OCI-LY1 (cell line): ENCODE data around the gene LARP1.
"Not testable (repeated sequence)": the region's sequence is repeated elsewhere in the genome, so short reads cannot be mapped to it uniquely, and the experiment has no call there.

Experiments used
- H2AFZ ChIP-seq: fragments of 200-600 bp; sonication (generic), shearing (Covaris generic); 2 replicates; pipeline ENCODE4 v1.6.0; 2014; ENCODE audit warnings: antibody characterized with exemption, mild to moderate bottlenecking, low read length
- H3F3A ChIP-seq: fragments of 200-600 bp; sonication (generic), shearing (Covaris generic); 2 replicates; pipeline ENCODE4 v1.6.0; 2014; ENCODE audit warnings: mild to moderate bottlenecking, antibody characterized with exemption, low read length, moderate library complexity; ENCODE audit not compliant: insufficient read depth
- H3K27ac ChIP-seq: fragments of 200-600 bp; sonication (generic); 2 replicates; pipeline ENCODE4 v1.5.1; 2014; ENCODE audit warnings: low read length, mixed run types, mild to moderate bottlenecking, low read depth; ENCODE audit not compliant: poor library complexity, severe bottlenecking
- H3K27me3 ChIP-seq: fragments of 200-600 bp; sonication (generic); 2 replicates; pipeline ENCODE4 v1.6.0; 2014; ENCODE audit warnings: antibody characterized with exemption, mild to moderate bottlenecking, low read length, moderate library complexity; ENCODE audit not compliant: insufficient read depth
- H3K36me3 ChIP-seq: fragments of 200-600 bp; sonication (generic); 2 replicates; pipeline ENCODE4 v1.6.1; 2014; ENCODE audit warnings: mild to moderate bottlenecking, antibody characterized with exemption, low read length, moderate library complexity, mixed read lengths; ENCODE audit not compliant: insufficient read depth
- H3K4me1 ChIP-seq: fragments of 200-600 bp; sonication (generic); 2 replicates; pipeline ENCODE4 v1.5.1; 2014; ENCODE audit warnings: mild to moderate bottlenecking, low read length, moderate library complexity; ENCODE audit not compliant: insufficient read depth, severe bottlenecking
- H3K4me2 ChIP-seq: fragments of 200-600 bp; sonication (generic), shearing (Covaris generic); 2 replicates; pipeline ENCODE4 v1.6.1; 2014; ENCODE audit warnings: low read length
- H3K4me3 ChIP-seq: fragments of 200-600 bp; sonication (generic); 2 replicates; pipeline ENCODE4 v1.5.1; 2014; ENCODE audit warnings: low read length, low read depth, mild to moderate bottlenecking, mixed read lengths; ENCODE audit not compliant: poor library complexity, severe bottlenecking
- H3K79me2 ChIP-seq: fragments of 200-600 bp; shearing (Covaris generic); 2 replicates; pipeline ENCODE4 v1.6.1; 2016; ENCODE audit warnings: mixed run types, low read length, mixed read lengths; ENCODE audit not compliant: insufficient read depth
- H3K9ac ChIP-seq: fragments of 200-600 bp; sonication (generic), shearing (Covaris generic); 2 replicates; pipeline ENCODE4 v1.6.1; 2014; ENCODE audit warnings: mild to moderate bottlenecking, low read length, mixed read lengths
- H3K9me2 ChIP-seq: fragments of 200-600 bp; sonication (generic), shearing (Covaris generic); 2 replicates; pipeline ENCODE4 v1.6.1; 2014; ENCODE audit warnings: low read depth, mild to moderate bottlenecking, low read length, mixed read lengths
- H3K9me3 ChIP-seq: fragments of 200-600 bp; shearing (Covaris generic); 2 replicates; pipeline ENCODE4 v1.6.1; 2014; ENCODE audit warnings: low read length, mixed read lengths
- H4K20me1 ChIP-seq: fragments of 200-600 bp; sonication (generic), shearing (Covaris generic); 2 replicates; pipeline ENCODE4 v1.6.0; 2016; ENCODE audit warnings: mild to moderate bottlenecking, low read length; ENCODE audit not compliant: insufficient read depth
- EZH2 ChIP-seq: fragments of 200-600 bp; sonication (generic), shearing (Covaris generic); IDR thresholded peaks from 2 replicates; pipeline ENCODE4 v1.8.0; 2017; ENCODE audit warnings: borderline replicate concordance, mixed run types, mild to moderate bottlenecking, antibody characterized with exemption, low read length, moderate library complexity, mixed read lengths
- TF ChIP-seq, protein P1 (sequence below): fragments of 200-600 bp; sonication (generic), shearing (Covaris generic); IDR thresholded peaks from 2 replicates; pipeline ENCODE4 v1.5.1; 2017; ENCODE audit warnings: mild to moderate bottlenecking, antibody characterized with exemption, low read length, moderate library complexity, mixed read lengths

Gene LARP1

GRCh38 chr5:154736372-154736771, 18.8 kb upstream of the LARP1 start:
- H3K27me3 ChIP-seq, H3K36me3 ChIP-seq, H3K4me1 ChIP-seq, H3F3A ChIP-seq, H3K9me2 ChIP-seq, H3K79me2 ChIP-seq, H3K9ac ChIP-seq, H4K20me1 ChIP-seq, H3K9me3 ChIP-seq, H3K4me2 ChIP-seq, H3K27ac ChIP-seq, H3K4me3 ChIP-seq, H2AFZ ChIP-seq: not testable (repeated sequence)

DNA sequence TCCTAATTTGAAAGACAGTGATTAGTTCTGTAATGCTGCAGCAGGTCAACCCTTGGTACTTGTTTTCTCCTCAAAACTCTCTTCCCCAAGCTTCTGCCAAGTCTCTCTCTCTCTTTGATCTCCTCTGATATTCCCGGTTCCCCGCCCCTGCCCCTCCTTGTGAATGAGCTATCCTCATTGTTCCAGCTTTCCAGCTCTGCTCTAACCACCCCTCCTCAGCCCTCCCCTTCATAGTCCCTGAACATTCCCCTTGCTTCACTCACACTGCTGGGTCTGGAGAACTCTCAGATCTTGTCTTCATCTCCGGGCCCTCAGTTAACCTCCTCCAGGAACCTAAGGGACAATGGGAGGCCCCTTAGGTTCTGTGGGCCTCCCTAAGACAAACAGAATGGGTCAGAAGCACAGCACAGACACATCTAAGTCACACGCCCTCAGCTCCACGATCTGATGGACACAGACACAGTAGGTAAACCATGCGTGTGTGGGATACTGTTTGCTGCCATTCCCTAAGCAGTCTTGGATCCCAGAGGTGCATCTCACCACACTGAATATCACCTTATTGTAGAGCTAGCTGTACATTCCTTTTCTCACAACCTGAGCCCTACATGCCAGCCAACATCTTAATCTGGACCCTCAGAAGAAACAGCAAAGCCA, 17.4 kb upstream of the LARP1 start:
- Histone ChIP-seq H3K4me1 (no peaks in the 10 kb centered on the region), H3K79me2 (no peaks in the 10 kb centered on the region), H3K4me2 (no peak overlapping the region), H3K9ac (no peak overlapping the region), H3K27me3 (no peaks in the 10 kb centered on the region), H3K27ac (no peak overlapping the region), H3K9me2 (no peaks in the 10 kb centered on the region), H3K9me3 (no peaks in the 10 kb centered on the region), H3F3A (no peaks in the 10 kb centered on the region), H2AFZ (no peak overlapping the region), H3K36me3 (no peaks in the 10 kb centered on the region), H4K20me1 (no peaks in the 10 kb centered on the region), H3K4me3 (no peak overlapping the region)
- TF ChIP-seq EZH2: no peak
- TF ChIP-seq, protein P1, sequence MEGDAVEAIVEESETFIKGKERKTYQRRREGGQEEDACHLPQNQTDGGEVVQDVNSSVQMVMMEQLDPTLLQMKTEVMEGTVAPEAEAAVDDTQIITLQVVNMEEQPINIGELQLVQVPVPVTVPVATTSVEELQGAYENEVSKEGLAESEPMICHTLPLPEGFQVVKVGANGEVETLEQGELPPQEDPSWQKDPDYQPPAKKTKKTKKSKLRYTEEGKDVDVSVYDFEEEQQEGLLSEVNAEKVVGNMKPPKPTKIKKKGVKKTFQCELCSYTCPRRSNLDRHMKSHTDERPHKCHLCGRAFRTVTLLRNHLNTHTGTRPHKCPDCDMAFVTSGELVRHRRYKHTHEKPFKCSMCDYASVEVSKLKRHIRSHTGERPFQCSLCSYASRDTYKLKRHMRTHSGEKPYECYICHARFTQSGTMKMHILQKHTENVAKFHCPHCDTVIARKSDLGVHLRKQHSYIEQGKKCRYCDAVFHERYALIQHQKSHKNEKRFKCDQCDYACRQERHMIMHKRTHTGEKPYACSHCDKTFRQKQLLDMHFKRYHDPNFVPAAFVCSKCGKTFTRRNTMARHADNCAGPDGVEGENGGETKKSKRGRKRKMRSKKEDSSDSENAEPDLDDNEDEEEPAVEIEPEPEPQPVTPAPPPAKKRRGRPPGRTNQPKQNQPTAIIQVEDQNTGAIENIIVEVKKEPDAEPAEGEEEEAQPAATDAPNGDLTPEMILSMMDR: no peak

- Histone ChIP-seq H3K36me3 (no peaks in the 10 kb centered on the region), H3K27me3 (no peaks in the 10 kb centered on the region), H3K4me3 (no peak overlapping the region), H3K4me1 (no peaks in the 10 kb centered on the region), H4K20me1 (no peaks in the 10 kb centered on the region), H3K27ac (no peak overlapping the region), H2AFZ (no peak overlapping the region), H3K9me2 (no peaks in the 10 kb centered on the region), H3K79me2 (no peaks in the 10 kb centered on the region), H3K9me3 (no peaks in the 10 kb centered on the region), H3K4me2 (no peak overlapping the region), H3F3A (no peaks in the 10 kb centered on the region), H3K9ac (no peak overlapping the region)
- TF ChIP-seq, protein P1: no peak
- TF ChIP-seq EZH2: no peak
These were observed 14.7 kb upstream of the LARP1 start for GRCh38 chr5:154740483-154740882.

GRCh38 chr5:154740957-154741356, 14.2 kb upstream of the LARP1 start:
- TF ChIP-seq, protein P1: no peak
- TF ChIP-seq EZH2: no peak
- H2AFZ ChIP-seq: no peak overlapping the region
- H3K4me2 ChIP-seq: no peak overlapping the region
- H3K27me3 ChIP-seq: no peaks in the 10 kb centered on the region
- H3K9me2 ChIP-seq: no peaks in the 10 kb centered on the region
- no peak overlapping the region for H3K9ac ChIP-seq
- no peak overlapping the region for H3K27ac ChIP-seq
- H3K4me1 ChIP-seq: no peaks in the 10 kb centered on the region
- no peaks in the 10 kb centered on the region for H3K79me2 ChIP-seq
- no peaks in the 10 kb centered on the region for H3F3A ChIP-seq
- H3K4me3 ChIP-seq: no peak overlapping the region
- no peaks in the 10 kb centered on the region for H4K20me1 ChIP-seq
- H3K36me3 ChIP-seq: no peaks in the 10 kb centered on the region
- no peaks in the 10 kb centered on the region for H3K9me3 ChIP-seq
